Cardiac muscle cell (in vitro differentiated cells and primary cell): ENCODE results near the gene ZNF319. TPM values are rescaled to one million over a fixed set of nuclear protein-coding genes. Genes with fewer than 3 reads are reported as not detected.
A peak's percentile ranks its signal among the peaks of the same experiment; 100 is the strongest.

ENCODE experiments used
- DNase-seq, 2 donors: peaks; one replicate each; pipeline versions ENCODE4 v3.0.0 to v3.0.0-alpha.2; 2010 to 2017; ENCODE audit warnings: low read depth in 1 of 2, low spot score in 1 of 2
- H3K27ac ChIP-seq: fragments of 200-600 bp; sonication (generic); 2 replicates; pipeline ENCODE4 v1.5.1; 2016
- H3K27me3 ChIP-seq: fragments of 200-600 bp; sonication (generic); 2 replicates; pipeline ENCODE4 v1.6.0; 2016; ENCODE audit warnings: control low read depth
- H3K36me3 ChIP-seq: fragments of 200-600 bp; sonication (generic); 2 replicates; pipeline ENCODE4 v1.5.1; 2016; ENCODE audit warnings: control low read depth
- H3K4me1 ChIP-seq: fragments of 200-600 bp; sonication (generic); 2 replicates; pipeline ENCODE4 v1.8.1; 2017; ENCODE audit warnings: low read depth, mild to moderate bottlenecking, mixed run types
- H3K4me3 ChIP-seq: fragments of 200-600 bp; sonication (generic); 2 replicates; pipeline ENCODE4 v1.5.1; 2016; ENCODE audit warnings: mild to moderate bottlenecking
- H3K9me3 ChIP-seq: fragments of 200-600 bp; sonication (generic); 2 replicates; pipeline ENCODE4 v1.5.1; 2017; ENCODE audit warnings: low read depth, mild to moderate bottlenecking, control low read depth
- CTCF ChIP-seq: IDR thresholded peaks from 2 replicates; pipeline ENCODE4 v1.5.1; 2012; ENCODE audit warnings: low read depth, mild to moderate bottlenecking, low read length
- polyA plus RNA-seq: library from polyadenylated mRNA; unstranded; fragments of >200 nt; fragmentation: Nextera tagmentation; extraction: Ambion mirVana; gene quantifications from 2 replicates; pipeline ENCODE4 v1.2.1, GENCODE V29; 2016
- total RNA-seq: library from RNA; depleted of rRNA; stranded (reverse); fragments of >200 nt; gene quantifications from 2 replicates; pipeline ENCODE4 v1.2.3, GENCODE V29; 2016

The ZNF319 gene
- total and polyA plus RNA-seq, 2 experiments from 2014 or later = 12.3 to 12.4 TPM

GRCh38 chr16:58002936-58003335 is 2.5 kb upstream of the ZNF319 start:
- no peak for DNase-seq
- Histone ChIP-seq H3K27me3 (no peaks in the 10 kb centered on the region), H3K27ac (no peak overlapping the region), H3K4me3 (no peak overlapping the region), H3K4me1 (peaks cover 16% of the 10 kb centered on the region), H3K36me3 (peaks cover 3% of the 10 kb centered on the region), H3K9me3 (no peaks in the 10 kb centered on the region)
- TF ChIP-seq CTCF = no peak

GRCh38 chr16:58002416-58002800 is 1.9 kb upstream of the ZNF319 start:
- DNase-seq = no peak
- Histone ChIP-seq H3K9me3 (no peaks in the 10 kb centered on the region), H3K4me3 (no peak overlapping the region), H3K36me3 (peaks cover 3% of the 10 kb centered on the region), H3K4me1 (peaks cover 16% of the 10 kb centered on the region), H3K27me3 (no peaks in the 10 kb centered on the region), H3K27ac (no peak overlapping the region)
- TF ChIP-seq CTCF = no peak

GRCh38 chr16:58001781-58002415 is 1.4 kb upstream of the ZNF319 start:
- DNase-seq = no peak
- H3K36me3 ChIP-seq = peaks cover 3% of the 10 kb centered on the region
- H3K27ac ChIP-seq = no peak overlapping the region
- H3K9me3 ChIP-seq = no peaks in the 10 kb centered on the region
- no peaks in the 10 kb centered on the region for H3K27me3 ChIP-seq
- TF ChIP-seq CTCF = no peak
- peaks cover 16% of the 10 kb centered on the region for H3K4me1 ChIP-seq
- H3K4me3 ChIP-seq = peak overlapping the region; percentile 55

- Histone ChIP-seq H3K36me3 (peaks cover 8% of the 10 kb centered on the region), H3K9me3 (no peaks in the 10 kb centered on the region), H3K27me3 (no peaks in the 10 kb centered on the region), H3K4me1 (peaks cover 16% of the 10 kb centered on the region), H3K4me3 (peak within 1 kb of the TSS; percentile 55), H3K27ac (peak within 1 kb of the TSS; percentile 93)
- TF ChIP-seq CTCF = peak; percentile 63
- DNase-seq = peak; percentile 85 to 93
These were observed 519 bp upstream of the ZNF319 start, which contains the start of gene USB1 for GRCh38 chr16:58000706-58001676. Gene USB1 (plus strand): TSS chr16:58001407. CDS start chr16:58001484, 77 bp downstream.

- Histone ChIP-seq H3K9me3 (no peaks in the 10 kb centered on the region), H3K27ac (peak overlapping the region; percentile 93), H3K4me1 (peaks cover 16% of the 10 kb centered on the region), H3K36me3 (peaks cover 8% of the 10 kb centered on the region), H3K27me3 (no peaks in the 10 kb centered on the region), H3K4me3 (peak overlapping the region; percentile 55)
- no peak for TF ChIP-seq CTCF
- DNase-seq = no peak
These were observed 1.0 kb downstream of the ZNF319 start for GRCh38 chr16:57999366-57999970.
